Activated T-cell treated with anti-CD3 and anti-CD28 coated beads for 24 hours (primary cell): ENCODE results near the gene LUZP1.

ENCODE experiments used
- DNase-seq: peaks from one replicate; pipeline ENCODE4 v3.0.0-alpha.2; 2020; ENCODE audit warnings: low read depth

The LUZP1 gene

GRCh38 chr1:23116921-23117699, 51.5 kb downstream of the LUZP1 start:
- DNase-seq, result no peak

- no peak for DNase-seq
Observed at GRCh38 chr1:23116216-23116836, 52.3 kb downstream of the LUZP1 start.

GRCh38 chr1:23114424-23115079, 54.1 kb downstream of the LUZP1 start:
- DNase-seq, result no peak

GRCh38 chr1:23111600-23112535, 56.8 kb downstream of the LUZP1 start:
- no peak for DNase-seq

- no peak for DNase-seq
Observed at GRCh38 chr1:23110391-23110790, 58.3 kb downstream of the LUZP1 start.

- DNase-seq, result no peak
Observed at GRCh38 chr1:23108918-23109533, 59.6 kb downstream of the LUZP1 start.

GRCh38 chr1:23103001-23103889, 65.4 kb downstream of the LUZP1 start:
- peak; percentile 33 for DNase-seq

GRCh38 chr1:23102289-23102688, 66.4 kb downstream of the LUZP1 start:
- DNase-seq, result no peak

GRCh38 chr1:23101887-23102286, 66.8 kb downstream of the LUZP1 start:
- no peak for DNase-seq

GRCh38 chr1:23101101-23101827, 67.4 kb downstream of the LUZP1 start:
- DNase-seq, result no peak

GRCh38 chr1:23100074-23100748, 68.4 kb downstream of the LUZP1 start:
- peak; percentile 26 for DNase-seq

- no peak for DNase-seq
Observed at GRCh38 chr1:23099171-23099536, 69.5 kb downstream of the LUZP1 start.

- peak; percentile 55 for DNase-seq
Observed at GRCh38 chr1:23098463-23099170, 70.0 kb downstream of the LUZP1 start.

GRCh38 chr1:23097316-23097715, 71.3 kb downstream of the LUZP1 start:
- no peak for DNase-seq

- DNase-seq, result no peak
Observed at GRCh38 chr1:23092447-23092846, 76.2 kb downstream of the LUZP1 start.

GRCh38 chr1:23091545-23091944, 77.1 kb downstream of the LUZP1 start:
- DNase-seq, result no peak

- DNase-seq, result no peak
Observed at GRCh38 chr1:23090056-23090455, 78.6 kb downstream of the LUZP1 start.

GRCh38 chr1:23088027-23088426, 80.6 kb downstream of the LUZP1 start:
- no peak for DNase-seq

- DNase-seq, result no peak
Observed at GRCh38 chr1:23085696-23086095, 83.0 kb downstream of the LUZP1 start.
